ENCODE measurements around the gene HIPK2.

HIPK2 gene

DNA sequence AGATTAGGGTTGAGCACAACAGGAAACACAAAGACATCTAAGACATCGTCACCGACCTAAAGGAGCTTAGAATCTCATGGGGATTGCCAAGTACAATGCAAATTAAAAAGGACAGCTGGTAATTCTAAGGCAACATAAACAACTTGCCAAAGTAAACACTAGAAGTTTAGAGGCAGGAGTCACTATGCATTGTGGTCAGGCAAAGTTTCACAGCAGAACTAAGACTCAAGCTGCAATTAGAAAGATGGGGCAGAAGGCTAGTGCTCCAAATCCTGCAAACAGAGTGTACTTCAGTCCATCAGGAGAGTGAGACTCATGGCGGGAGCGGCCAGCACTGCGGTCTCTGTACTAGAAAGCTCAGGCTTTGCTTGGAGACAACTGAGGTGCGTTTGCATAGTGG lies 52.7 kb downstream of the HIPK2 start:
- TF ChIP-seq, protein P1, sequence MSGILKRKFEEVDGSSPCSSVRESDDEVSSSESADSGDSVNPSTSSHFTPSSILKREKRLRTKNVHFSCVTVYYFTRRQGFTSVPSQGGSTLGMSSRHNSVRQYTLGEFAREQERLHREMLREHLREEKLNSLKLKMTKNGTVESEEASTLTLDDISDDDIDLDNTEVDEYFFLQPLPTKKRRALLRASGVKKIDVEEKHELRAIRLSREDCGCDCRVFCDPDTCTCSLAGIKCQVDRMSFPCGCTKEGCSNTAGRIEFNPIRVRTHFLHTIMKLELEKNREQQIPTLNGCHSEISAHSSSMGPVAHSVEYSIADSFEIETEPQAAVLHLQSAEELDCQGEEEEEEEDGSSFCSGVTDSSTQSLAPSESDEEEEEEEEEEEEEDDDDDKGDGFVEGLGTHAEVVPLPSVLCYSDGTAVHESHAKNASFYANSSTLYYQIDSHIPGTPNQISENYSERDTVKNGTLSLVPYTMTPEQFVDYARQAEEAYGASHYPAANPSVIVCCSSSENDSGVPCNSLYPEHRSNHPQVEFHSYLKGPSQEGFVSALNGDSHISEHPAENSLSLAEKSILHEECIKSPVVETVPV (CRISPR knock-in tag; IDR thresholded peaks at IDR 0.05) = no peak
- TF ChIP-seq ZFP3 (CRISPR knock-in tag; IDR thresholded peaks at IDR 0.05) (no peak), ZNF8 (CRISPR knock-in tag; IDR thresholded peaks at IDR 0.05) (no peak), ARNTL (CRISPR knock-in tag; IDR thresholded peaks at IDR 0.05; ENCODE audit: borderline replicate concordance, low read depth) (no peak), CSDC2 (CRISPR knock-in tag; IDR thresholded peaks at IDR 0.05) (no peak), ZNF70 (CRISPR knock-in tag; IDR thresholded peaks at IDR 0.05) (no peak)

DNA sequence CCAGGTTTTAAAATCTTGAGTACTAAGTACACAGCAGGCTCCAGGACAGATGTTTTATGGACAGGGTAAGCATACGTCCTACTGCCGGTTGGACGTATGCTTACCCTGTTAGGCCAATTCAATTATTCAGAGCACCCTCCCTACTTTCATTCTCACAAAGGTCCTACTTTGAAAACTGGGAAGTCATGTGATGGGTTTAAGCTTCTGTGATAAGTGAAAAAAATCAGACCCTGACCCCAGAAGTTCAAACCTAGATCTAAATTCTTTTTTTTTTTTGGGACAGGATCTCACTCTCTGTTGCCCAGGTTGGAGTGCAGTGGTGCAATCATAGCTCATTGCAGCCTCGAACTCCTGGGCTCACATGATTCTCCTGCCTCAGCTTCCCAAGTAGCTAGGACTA lies 55.2 kb downstream of the HIPK2 start:
- ATAC-seq = no peak
- TF ChIP-seq RARB (CRISPR knock-in tag; IDR thresholded peaks at IDR 0.05) = no peak
- no peak for TF ChIP-seq ZNF70 (CRISPR knock-in tag; IDR thresholded peaks at IDR 0.05)
- no peak for TF ChIP-seq BACH2 (CRISPR knock-in tag; IDR thresholded peaks at IDR 0.05; ENCODE audit: borderline replicate concordance)
- TF ChIP-seq ARNTL (CRISPR knock-in tag; IDR thresholded peaks at IDR 0.05; ENCODE audit: borderline replicate concordance, low read depth) = no peak
- TF ChIP-seq ESRRG (CRISPR knock-in tag; IDR thresholded peaks at IDR 0.05) = no peak
- no peak for TF ChIP-seq ZC3H10 (CRISPR knock-in tag; IDR thresholded peaks at IDR 0.05)
- no peak for TF ChIP-seq ISL1 (CRISPR knock-in tag; IDR thresholded peaks at IDR 0.05)
- no peak for TF ChIP-seq CSDC2 (CRISPR knock-in tag; IDR thresholded peaks at IDR 0.05)
- TF ChIP-seq PPARA (CRISPR knock-in tag; IDR thresholded peaks at IDR 0.05; ENCODE audit: borderline replicate concordance) = no peak
- no peak for TF ChIP-seq ZFP30 (CRISPR knock-in tag; IDR thresholded peaks at IDR 0.05)

More for the DNA sequence above, 52.7 kb downstream of the HIPK2 start:
- peak; percentile 72 for ATAC-seq

DNA sequence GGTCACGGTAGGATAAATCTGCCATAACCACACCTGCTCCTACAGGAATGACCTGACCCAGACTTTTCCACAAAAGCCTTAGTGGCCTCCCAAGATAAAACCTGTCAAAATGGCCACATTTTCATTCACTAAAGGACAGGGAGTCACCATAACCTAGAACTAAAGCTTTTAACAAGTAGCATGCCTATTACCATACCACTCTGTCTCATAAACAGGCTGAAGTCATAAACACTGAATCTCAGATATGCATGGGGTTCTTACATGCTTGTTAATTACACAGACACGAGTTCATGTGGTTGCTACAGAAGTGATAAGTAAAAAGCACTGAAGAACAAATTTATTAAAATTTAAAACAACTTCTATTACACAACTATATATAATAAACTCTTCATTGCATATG lies 56.0 kb downstream of the HIPK2 start:
- TF ChIP-seq ZNF70 (CRISPR knock-in tag; IDR thresholded peaks at IDR 0.05) (no peak), ZC3H10 (CRISPR knock-in tag; IDR thresholded peaks at IDR 0.05) (no peak), PPARA (CRISPR knock-in tag; IDR thresholded peaks at IDR 0.05; ENCODE audit: borderline replicate concordance) (no peak), GLIS3 (CRISPR knock-in tag; IDR thresholded peaks at IDR 0.05) (no peak), ZNF8 (CRISPR knock-in tag; IDR thresholded peaks at IDR 0.05) (no peak), TOX (CRISPR knock-in tag; IDR thresholded peaks at IDR 0.05; ENCODE audit: borderline replicate concordance) (no peak), ISL1 (CRISPR knock-in tag; IDR thresholded peaks at IDR 0.05) (no peak), ESRRG (CRISPR knock-in tag; IDR thresholded peaks at IDR 0.05) (no peak), ZFP30 (CRISPR knock-in tag; IDR thresholded peaks at IDR 0.05) (no peak), BACH2 (CRISPR knock-in tag; IDR thresholded peaks at IDR 0.05; ENCODE audit: borderline replicate concordance) (no peak), TCF4 (CRISPR knock-in tag; IDR thresholded peaks at IDR 0.05; ENCODE audit: borderline replicate concordance) (no peak), ZFP3 (CRISPR knock-in tag; IDR thresholded peaks at IDR 0.05) (no peak)
- TF ChIP-seq, protein P2, sequence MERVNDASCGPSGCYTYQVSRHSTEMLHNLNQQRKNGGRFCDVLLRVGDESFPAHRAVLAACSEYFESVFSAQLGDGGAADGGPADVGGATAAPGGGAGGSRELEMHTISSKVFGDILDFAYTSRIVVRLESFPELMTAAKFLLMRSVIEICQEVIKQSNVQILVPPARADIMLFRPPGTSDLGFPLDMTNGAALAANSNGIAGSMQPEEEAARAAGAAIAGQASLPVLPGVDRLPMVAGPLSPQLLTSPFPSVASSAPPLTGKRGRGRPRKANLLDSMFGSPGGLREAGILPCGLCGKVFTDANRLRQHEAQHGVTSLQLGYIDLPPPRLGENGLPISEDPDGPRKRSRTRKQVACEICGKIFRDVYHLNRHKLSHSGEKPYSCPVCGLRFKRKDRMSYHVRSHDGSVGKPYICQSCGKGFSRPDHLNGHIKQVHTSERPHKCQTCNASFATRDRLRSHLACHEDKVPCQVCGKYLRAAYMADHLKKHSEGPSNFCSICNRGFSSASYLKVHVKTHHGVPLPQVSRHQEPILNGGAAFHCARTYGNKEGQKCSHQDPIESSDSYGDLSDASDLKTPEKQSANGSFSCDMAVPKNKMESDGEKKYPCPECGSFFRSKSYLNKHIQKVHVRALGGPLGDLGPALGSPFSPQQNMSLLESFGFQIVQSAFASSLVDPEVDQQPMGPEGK (CRISPR knock-in tag; IDR thresholded peaks at IDR 0.05; ENCODE audit: borderline replicate concordance) = no peak
- TF ChIP-seq, protein P3, sequence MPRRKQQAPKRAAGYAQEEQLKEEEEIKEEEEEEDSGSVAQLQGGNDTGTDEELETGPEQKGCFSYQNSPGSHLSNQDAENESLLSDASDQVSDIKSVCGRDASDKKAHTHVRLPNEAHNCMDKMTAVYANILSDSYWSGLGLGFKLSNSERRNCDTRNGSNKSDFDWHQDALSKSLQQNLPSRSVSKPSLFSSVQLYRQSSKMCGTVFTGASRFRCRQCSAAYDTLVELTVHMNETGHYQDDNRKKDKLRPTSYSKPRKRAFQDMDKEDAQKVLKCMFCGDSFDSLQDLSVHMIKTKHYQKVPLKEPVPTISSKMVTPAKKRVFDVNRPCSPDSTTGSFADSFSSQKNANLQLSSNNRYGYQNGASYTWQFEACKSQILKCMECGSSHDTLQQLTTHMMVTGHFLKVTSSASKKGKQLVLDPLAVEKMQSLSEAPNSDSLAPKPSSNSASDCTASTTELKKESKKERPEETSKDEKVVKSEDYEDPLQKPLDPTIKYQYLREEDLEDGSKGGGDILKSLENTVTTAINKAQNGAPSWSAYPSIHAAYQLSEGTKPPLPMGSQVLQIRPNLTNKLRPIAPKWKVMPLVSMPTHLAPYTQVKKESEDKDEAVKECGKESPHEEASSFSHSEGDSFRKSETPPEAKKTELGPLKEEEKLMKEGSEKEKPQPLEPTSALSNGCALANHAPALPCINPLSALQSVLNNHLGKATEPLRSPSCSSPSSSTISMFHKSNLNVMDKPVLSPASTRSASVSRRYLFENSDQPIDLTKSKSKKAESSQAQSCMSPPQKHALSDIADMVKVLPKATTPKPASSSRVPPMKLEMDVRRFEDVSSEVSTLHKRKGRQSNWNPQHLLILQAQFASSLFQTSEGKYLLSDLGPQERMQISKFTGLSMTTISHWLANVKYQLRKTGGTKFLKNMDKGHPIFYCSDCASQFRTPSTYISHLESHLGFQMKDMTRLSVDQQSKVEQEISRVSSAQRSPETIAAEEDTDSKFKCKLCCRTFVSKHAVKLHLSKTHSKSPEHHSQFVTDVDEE (CRISPR knock-in tag; IDR thresholded peaks at IDR 0.05) = no peak
- TF ChIP-seq, protein P4, sequence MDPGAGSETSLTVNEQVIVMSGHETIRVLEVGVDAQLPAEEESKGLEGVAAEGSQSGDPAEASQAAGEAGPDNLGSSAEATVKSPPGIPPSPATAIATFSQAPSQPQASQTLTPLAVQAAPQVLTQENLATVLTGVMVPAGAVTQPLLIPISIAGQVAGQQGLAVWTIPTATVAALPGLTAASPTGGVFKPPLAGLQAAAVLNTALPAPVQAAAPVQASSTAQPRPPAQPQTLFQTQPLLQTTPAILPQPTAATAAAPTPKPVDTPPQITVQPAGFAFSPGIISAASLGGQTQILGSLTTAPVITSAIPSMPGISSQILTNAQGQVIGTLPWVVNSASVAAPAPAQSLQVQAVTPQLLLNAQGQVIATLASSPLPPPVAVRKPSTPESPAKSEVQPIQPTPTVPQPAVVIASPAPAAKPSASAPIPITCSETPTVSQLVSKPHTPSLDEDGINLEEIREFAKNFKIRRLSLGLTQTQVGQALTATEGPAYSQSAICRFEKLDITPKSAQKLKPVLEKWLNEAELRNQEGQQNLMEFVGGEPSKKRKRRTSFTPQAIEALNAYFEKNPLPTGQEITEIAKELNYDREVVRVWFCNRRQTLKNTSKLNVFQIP (CRISPR knock-in tag; IDR thresholded peaks at IDR 0.05; ENCODE audit: borderline replicate concordance, low read depth) = no peak
- TF ChIP-seq, protein P5, sequence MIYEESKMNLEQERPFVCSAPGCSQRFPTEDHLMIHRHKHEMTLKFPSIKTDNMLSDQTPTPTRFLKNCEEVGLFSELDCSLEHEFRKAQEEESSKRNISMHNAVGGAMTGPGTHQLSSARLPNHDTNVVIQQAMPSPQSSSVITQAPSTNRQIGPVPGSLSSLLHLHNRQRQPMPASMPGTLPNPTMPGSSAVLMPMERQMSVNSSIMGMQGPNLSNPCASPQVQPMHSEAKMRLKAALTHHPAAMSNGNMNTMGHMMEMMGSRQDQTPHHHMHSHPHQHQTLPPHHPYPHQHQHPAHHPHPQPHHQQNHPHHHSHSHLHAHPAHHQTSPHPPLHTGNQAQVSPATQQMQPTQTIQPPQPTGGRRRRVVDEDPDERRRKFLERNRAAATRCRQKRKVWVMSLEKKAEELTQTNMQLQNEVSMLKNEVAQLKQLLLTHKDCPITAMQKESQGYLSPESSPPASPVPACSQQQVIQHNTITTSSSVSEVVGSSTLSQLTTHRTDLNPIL (CRISPR knock-in tag; IDR thresholded peaks at IDR 0.05; ENCODE audit: low read depth) = no peak

More for the DNA sequence above, 56.0 kb downstream of the HIPK2 start:
- no peak for ATAC-seq
